ENCODE measurements around the gene BBLN.
"Not testable (repeated sequence)": the region's sequence is repeated elsewhere in the genome, so short reads cannot be mapped to it uniquely, and the experiment has no call there.

The BBLN gene

GRCh38 chr9:128174062-128174461 lies 14.0 kb downstream of the BBLN start:
- DNase-seq (ENCODE audit: extremely low spot score), result no peak
- no peak for TF ChIP-seq CTCF (IDR thresholded peaks at IDR 0.05; ENCODE audit: control extremely low read depth, extremely low read depth, low read depth, missing control alignments)
- ChIA-PET POLR2A (no interaction called here), CTCF (interaction anchor here (1.0 to 1.3 kb wide), 2 partner anchors 10 to 12 kb away, joined by 4 to 6 read pairs; no protein-coding TSS in a partner anchor)

GRCh38 chr9:128175102-128175563 lies 15.1 kb downstream of the BBLN start:
- ChIA-PET CTCF (interaction anchor here (1.0 to 1.5 kb wide), 3 partner anchors 9 to 19 kb away, joined by 3 to 6 read pairs (median 4); no protein-coding TSS in a partner anchor), POLR2A (interaction anchor here (0.6 kb wide), 1 partner anchor 9 kb away, joined by 3 read pairs; no protein-coding TSS in a partner anchor)
- TF ChIP-seq CTCF (IDR thresholded peaks at IDR 0.05; ENCODE audit: control extremely low read depth, extremely low read depth, low read depth, missing control alignments), result no peak
- no peak for DNase-seq (ENCODE audit: extremely low spot score)

GRCh38 chr9:128175726-128176125 lies 15.7 kb downstream of the BBLN start:
- TF ChIP-seq CTCF (IDR thresholded peaks at IDR 0.05; ENCODE audit: control extremely low read depth, extremely low read depth, low read depth, missing control alignments), result no peak
- ChIA-PET CTCF (interaction anchor here (1.3 to 1.5 kb wide), 2 partner anchors 8 to 19 kb away, joined by 3 to 6 read pairs; no protein-coding TSS in a partner anchor), POLR2A (no interaction called here)
- DNase-seq (ENCODE audit: extremely low spot score), result no peak

GRCh38 chr9:128178806-128179431 lies 18.9 kb downstream of the BBLN start:
- no peak for DNase-seq (ENCODE audit: extremely low spot score)
- no peak for TF ChIP-seq CTCF (IDR thresholded peaks at IDR 0.05; ENCODE audit: control extremely low read depth, extremely low read depth, low read depth, missing control alignments)
- CTCF ChIA-PET, result interaction anchor here (1.4 kb wide), 1 partner anchor 12 kb away, joined by 6 read pairs; no protein-coding TSS in a partner anchor

GRCh38 chr9:128180001-128180400 lies 19.9 kb downstream of the BBLN start:
- no peak for TF ChIP-seq CTCF (IDR thresholded peaks at IDR 0.05; ENCODE audit: control extremely low read depth, extremely low read depth, low read depth, missing control alignments)
- CTCF ChIA-PET, result interaction anchor here (1.4 kb wide), 1 partner anchor 11 kb away, joined by 6 read pairs; no protein-coding TSS in a partner anchor
- DNase-seq (ENCODE audit: extremely low spot score), result no peak
- POLR2A ChIA-PET, result no interaction called here

More at GRCh38 chr9:128178806-128179431, 18.9 kb downstream of the BBLN start:
- POLR2A ChIA-PET, result no interaction called here

- DNase-seq (ENCODE audit: extremely low spot score), result no peak
- TF ChIP-seq CTCF (IDR thresholded peaks at IDR 0.05; ENCODE audit: control extremely low read depth, extremely low read depth, low read depth, missing control alignments), result no peak
- ChIA-PET CTCF (interaction anchor here (1.4 kb wide), 1 partner anchor 10 kb away, joined by 6 read pairs; no protein-coding TSS in a partner anchor), POLR2A (no interaction called here)
These were observed 20.4 kb downstream of the BBLN start for GRCh38 chr9:128180447-128180846.

- CTCF ChIA-PET, result interaction anchor here (0.8 kb wide), 1 partner anchor 9 kb away, joined by 4 read pairs; the partner anchor contains the start of gene CIZ1
- POLR2A ChIA-PET; DNase-seq (ENCODE audit: extremely low spot score): not testable (repeated sequence)
These were observed 21.4 kb downstream of the BBLN start for GRCh38 chr9:128181480-128181879.

Measured in GM10248 (cell line).